GM18511 (cell line): ENCODE data around the gene CPTP.

ENCODE experiments used
- ATAC-seq: cut with Tn5 transposase; IDR thresholded peaks from one replicate; pipeline ENCODE4 v1.9.1; 2021; ENCODE audit warnings: mild to moderate bottlenecking, moderate library complexity; ENCODE audit not compliant: unreplicated experiment

CPTP gene

DNA sequence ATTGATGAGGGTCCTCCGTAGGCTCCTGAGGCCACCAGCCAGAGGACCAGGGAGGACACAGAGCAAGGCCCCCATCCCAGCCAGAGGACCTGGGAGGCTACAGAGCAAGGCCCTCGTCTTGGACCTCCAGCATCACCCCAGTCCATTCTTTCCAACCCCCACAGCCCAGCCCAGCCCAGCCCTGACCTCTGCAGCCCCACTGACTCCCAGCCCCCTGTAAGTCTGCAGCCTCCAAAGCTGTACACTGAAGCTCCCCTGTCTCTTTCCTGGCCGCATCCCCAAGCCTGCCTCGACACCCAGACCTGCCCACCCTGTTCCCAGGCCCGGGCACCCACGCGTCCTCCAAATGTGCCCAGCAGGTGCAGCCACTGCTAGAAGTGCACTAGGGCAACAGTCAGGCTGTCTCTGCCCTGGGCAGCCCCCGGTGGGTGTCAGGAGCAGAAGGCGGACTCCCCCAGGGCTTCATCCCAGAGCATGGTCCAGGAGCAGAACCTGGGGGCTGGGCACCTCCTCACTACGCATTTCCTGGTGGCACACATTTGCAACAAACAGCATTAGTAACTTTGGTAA lies 22.5 kb downstream of the CPTP start:
- no peak for ATAC-seq

DNA sequence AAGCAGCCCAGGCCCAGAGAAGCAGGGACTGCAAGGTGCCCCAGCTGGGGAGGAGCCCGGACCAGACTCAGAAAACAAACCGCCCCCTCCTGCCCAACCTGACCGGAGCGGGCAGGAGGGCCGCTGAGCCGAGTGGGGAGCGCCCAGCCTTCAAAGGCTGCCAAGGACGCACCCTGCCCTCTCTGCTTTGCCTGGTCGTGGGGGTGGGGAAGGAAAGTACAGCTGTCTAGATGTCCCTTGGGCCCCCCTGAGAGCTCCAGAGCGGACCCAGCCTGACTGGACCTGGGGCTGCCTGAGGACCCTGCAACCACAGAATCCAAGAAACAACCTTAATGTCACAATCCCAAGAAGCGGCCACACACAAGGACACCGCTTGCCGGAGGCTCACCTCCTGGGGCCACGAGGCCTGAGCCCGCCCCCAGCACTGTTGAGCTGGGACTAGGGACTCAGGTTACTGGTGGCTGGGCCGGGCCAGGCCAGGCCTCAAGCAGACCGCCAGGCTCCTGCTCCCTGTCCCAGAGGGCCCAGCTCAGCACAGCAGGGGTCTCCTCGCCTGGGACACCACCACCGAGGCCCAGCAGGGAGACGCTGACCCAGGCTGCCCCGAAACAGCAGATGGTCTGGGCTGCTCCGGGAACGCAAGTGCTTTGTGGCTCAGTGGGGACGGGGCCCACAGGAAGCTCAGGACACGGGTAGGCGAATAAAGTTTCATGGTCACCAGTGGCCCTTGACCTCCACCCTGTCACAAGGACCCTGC lies 23.2 kb downstream of the CPTP start:
- ATAC-seq = no peak

DNA sequence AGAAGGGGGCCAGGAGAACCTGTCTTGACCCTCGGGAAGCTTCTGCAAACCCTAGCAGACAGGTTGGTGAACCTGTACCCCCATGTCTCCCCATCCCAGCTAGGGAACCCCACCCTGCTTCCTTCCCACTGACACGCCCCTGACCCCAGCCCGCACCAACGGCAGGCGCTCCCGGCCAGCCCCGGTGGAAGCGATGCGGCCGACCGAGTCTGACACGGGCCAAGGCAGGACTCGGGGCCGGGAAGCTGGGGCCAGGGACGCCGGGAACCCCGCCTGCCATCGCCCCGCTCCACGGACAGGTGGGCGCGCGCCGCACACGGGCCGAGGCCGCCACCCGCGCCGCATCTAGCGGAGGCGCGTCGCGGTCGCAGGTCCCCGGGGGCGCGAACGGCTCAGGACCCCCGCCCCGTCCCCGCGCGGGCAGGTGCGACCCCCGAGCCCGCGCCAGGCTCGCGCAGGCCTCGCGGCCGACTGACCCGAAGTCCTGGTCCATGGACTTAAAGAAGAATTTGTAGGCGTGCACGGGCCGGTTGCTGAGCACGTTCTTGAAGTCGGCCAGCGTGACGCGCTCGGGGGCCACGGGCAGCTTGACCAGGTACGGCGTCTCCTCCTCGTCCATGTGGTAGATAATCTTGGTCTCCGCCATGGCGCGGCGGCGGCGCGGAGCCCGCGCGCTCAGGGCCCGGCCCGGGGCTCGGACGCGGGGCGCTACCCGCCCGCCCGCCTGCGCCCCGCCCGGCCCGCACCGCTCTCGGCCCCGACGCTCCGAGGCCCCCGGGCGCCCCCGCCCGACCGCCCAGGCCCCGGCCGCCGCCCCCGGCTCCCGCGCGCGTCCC lies 24.0 kb downstream of the CPTP start:
- peak; percentile 36 for ATAC-seq

DNA sequence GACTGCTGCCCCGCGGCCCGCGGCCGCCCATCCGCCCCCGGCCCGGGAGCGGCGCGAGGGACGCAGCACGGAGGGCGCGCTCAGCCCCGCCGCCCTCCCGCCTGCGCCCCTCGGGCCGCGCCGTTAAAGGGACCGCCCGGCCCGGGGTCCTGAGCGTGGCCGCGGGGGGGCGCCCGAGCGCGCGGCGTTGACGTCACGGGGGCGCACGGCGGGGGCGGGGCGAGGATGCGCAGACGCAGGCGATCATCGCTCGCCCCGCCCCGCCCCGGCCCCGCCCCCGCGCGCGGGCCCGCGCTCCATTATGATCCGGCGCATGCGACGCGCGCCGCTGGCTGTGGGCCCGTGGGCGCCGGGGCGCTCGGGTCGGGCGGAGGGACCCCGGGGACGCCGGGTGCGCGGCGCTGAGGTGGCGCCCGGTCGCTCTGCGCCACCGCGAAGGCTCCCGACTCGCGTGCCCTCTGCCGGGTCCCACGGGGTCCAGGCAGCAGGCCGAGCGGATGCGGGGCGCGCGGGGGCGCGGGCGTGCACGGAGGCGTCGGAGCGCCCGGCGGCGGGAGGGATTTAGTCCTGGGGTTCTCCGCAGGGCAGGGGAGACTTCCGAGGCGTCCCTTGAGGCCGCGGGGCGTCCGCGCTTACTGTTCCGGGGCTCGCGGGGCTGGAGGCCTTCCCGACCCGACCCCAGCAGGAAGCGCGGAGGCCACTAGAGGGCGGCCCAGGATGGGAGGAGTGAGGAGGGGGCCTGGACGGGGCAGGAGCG lies 24.8 kb downstream of the CPTP start, which contains the start of gene DVL1:
Gene DVL1, minus strand, starts transcription at position 163 of the 757 bp plus-strand sequence. CDS start 353 bp downstream, outside the sequence.
- peak; percentile 77 for ATAC-seq

DNA sequence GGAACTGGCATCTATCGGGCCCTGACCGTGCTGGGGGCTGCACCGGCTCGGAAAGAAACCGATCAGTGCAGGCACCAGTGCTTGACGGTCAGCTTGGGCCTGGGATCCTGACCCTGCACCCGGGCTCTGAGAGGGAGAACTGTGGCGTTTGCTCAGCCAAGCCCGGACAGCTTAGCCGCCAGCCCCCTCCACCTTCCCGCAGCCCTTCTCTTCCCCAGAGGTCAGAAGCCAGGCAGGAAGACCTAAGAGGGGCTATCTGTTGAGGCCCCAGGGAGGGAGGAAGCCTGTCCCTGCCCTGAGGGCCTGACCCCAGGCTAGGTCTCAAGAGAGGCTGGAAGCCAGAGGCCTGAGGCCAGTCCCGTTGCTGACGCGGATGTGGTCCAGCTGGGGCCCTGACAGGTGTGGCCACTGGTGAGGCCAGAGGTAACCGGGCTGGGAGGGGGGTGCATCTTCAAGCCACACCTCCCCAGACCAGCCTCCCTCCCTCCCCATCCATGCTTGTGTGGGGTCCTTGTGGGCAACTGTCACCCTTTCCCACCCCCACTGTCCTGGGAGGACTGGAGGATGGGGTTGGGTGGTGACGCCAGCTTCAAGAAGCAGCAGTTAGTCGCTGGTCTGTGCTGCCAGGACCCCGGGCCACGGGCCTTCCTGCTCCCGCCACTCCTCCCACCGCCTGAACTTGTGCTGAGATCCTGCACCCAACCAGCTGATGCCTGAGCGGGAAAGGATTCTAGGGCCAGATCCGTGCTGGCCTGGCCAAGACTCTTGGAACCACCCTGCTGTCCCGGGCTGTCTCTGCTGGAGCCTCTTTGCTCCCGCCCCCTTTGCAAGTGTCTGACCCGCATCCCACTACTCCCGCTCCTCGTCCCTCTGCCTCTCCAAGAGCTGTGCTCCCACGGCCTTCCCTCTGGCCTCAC lies 27.2 kb downstream of the CPTP start:
- no peak for ATAC-seq

DNA sequence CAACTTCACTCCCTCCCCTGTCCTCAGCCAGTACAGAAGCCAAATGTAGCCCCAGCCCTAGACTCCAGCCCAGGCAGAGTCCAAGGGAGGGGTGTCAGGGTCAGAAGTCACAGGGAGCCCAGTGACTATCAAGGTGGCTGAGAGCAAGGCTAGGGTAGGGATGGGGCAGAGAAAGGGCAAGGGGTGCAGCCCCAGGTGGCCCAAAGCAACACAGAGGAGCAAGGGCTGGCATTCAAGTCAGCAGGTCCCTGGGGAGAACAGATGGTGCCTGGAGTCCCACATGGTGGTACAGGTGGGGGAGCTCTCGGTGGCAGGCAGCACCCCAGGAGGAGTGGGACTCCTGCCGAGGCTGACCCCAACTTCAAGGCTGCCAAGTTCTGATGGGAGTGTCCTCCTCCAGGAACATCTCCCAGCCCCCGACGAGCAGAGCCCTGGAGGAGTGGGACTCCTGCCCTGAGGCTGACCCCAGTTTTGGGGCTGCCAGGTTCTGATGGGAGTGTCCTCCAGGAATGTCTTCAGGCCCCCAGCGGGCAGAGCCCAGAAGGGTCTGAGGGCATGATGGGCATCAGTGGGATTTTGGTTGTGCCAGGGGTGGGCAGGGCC lies 28.3 kb downstream of the CPTP start:
- no peak for ATAC-seq

DNA sequence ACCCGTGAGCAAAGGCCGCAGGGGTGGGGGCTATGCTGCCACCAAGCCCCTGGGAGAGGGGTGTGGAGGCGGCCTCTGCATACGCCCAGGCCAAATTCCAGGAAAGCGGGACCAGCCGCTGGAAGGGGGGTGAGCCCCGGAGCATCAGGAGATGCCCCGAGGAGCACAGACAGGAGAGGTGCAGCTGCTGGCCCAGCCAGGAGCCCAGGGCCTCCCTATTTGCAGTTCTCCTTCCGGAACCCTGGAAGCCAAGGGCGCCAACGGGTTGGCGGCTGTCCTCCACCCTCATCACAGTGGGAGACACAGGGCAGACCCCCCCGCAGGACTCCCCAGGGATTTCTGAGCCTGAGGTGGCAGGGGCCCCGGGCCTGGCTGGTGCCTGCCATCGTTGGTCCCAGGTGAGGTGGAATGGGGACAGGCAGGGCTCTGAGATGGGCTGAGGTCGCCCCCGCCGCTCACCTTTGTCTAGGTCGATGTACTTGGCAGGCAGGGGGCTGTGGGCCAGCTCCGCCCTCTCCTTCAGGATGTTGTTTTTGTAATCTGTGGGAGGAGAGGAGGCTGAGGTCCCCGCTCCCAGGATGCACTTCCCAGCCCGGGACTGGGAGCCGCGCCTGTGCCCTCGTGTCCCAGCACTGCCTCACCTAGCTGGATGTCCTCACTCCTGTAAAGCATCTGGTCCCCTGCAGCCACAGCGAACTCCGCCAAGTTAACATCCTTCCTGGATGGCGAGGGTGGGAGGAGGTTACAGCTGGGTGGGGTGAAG lies 29.0 kb downstream of the CPTP start:
- no peak for ATAC-seq

DNA sequence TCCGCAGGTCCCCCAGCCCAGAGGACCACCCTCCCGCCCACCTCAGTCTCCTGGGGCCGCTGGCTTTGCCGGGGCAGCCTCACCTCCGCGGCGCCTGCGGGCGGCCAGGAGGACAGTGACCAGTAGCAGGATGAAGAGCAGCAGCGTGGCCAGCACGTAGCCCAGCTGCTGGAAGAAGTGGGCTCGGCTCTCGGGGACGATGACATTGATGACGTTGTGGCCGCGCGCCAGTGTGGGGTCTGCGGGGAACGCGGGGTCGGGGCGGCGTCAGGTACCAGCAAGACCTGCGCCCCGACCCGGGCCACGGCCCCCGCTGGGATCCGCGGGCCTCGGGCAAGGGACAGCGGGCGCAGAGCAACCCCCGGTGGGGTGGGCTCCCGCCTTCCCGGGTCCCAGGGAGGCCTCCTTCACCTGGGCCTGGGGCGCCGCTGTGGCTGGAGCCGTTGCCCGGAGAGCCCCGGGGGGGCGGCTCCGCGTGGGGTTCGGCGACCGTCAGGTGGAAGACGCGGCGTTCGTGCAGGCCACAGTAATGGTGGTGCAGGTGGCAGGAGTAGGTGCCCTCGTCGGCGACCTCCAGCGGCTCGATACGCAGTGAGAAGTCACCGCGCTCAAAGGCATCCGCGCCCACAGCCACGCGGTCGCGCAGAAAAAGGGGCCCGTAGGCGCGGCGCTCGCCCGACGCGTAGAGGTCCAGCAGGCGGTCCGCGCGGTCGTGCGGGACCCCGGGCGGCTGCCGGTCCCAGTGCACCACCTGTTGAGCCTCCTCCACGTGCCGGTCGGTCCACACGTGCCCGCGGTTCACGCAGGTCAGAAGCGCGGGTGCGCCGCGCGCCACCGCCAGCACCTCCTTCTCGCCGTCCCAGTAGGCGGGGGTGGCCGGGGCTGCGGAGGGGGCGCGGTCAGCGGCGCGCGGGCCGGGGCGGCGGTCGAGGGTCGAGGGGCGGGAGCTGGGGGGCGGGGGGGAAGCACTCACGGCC lies 30.0 kb downstream of the CPTP start:
- ATAC-seq = no peak

DNA sequence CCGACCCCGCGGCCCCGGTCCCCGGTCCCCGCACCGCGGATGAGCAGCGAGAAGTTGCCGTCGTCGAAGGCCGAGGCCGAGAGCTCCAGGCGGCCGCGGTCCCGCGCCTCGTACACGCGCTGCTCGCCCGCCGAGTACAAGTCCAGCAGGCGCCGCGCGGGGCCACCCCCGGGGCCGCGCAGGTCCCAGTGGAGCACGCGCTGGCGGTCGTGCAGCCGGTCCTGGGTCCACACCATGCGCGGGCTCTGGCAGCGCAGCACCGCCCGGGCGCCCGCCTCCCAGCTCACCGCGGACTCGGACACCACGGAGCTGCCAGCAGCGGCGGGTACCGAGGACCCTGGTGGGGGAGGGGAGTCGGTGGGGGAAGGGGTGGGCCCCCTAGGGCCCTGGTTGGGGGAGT lies 30.8 kb downstream of the CPTP start:
- no peak for ATAC-seq

DNA sequence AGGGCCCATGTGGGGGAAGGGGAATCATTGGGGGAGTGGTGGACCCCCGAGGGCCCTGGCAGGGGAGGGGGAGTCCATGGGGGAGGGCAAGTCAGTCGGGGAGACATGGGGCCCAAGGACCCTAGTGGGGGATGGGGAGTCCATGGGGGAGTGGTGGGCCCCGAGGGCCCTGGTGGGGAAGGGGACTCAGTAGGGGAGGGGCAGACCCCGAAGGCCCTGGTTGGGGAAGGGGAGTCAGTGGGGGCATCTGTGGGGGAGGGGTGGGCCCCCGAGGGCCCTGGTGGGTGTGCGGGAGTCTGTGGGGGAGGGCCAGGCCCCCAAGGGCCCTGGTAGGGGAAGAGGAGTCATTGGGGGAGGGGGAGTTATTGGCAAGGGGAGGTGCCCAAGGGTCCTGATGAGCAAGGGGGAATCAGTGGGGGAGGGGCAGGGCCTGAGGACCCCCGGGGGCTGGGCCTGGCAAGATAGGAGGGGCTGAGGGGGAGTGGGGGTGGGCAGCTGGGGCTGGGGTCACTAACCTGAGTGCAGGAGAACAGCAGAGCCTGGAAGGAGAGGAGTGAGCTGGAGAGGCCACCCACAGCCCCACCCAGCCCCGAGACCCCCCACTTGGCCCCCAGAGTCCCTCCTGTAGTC lies 31.7 kb downstream of the CPTP start:
- ATAC-seq = no peak

DNA sequence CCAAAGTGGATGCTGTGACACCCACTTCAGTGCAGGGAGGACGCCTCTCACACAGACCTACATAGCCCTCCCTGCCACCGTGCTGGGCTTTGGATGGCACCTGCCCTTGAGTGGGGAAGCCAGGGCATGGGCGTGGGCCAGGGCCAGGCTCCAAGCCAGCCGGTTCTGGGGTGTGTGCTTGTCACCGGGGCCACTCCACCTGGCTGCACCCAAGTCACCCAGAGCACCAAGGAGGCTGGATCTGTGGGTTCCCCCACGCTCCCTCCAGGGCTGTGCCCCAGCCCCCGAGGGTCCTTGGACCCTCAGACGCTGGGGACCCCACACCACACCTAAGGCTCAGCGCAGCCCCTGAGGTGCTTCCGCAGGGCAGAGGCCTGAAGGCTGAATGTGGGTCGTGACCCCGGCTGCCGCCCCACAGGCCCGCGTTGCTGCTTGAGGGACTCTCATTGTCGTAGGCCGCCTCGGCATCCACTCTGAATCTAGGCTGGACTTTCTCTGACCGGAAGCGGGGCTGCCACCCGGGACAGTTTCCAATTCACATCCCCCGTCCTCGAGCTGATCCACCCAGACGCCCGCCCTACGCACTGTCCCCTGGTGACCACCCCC lies 32.3 kb downstream of the CPTP start:
- no peak for ATAC-seq

DNA sequence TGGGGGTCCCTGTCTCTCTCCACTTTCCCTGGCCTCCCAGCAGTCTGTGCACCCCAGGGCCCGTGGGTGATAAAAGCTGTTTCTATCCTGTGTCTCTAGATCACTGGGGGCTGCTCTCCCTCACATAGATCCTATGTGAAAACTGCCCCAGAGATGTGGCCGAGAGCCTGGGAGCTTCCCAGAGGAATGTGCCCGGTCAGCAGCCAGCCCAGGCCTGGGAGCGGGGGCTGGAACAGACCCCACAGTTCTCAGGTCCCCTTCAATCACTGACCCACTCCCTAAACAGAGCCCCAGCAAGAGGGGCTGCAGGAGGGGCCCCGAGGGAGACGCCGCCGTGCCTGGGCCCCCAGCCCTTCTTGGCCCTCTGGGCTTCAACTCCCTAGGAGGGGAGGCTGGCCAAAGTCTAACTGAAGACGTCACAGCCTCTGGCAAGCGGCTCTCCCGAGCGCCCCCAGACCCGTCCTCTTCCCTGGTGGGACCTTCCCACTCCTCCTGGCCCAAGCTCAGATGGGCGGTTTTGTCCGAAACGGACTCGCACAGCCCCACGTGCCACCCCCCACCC lies 33.4 kb downstream of the CPTP start:
- ATAC-seq = no peak

DNA sequence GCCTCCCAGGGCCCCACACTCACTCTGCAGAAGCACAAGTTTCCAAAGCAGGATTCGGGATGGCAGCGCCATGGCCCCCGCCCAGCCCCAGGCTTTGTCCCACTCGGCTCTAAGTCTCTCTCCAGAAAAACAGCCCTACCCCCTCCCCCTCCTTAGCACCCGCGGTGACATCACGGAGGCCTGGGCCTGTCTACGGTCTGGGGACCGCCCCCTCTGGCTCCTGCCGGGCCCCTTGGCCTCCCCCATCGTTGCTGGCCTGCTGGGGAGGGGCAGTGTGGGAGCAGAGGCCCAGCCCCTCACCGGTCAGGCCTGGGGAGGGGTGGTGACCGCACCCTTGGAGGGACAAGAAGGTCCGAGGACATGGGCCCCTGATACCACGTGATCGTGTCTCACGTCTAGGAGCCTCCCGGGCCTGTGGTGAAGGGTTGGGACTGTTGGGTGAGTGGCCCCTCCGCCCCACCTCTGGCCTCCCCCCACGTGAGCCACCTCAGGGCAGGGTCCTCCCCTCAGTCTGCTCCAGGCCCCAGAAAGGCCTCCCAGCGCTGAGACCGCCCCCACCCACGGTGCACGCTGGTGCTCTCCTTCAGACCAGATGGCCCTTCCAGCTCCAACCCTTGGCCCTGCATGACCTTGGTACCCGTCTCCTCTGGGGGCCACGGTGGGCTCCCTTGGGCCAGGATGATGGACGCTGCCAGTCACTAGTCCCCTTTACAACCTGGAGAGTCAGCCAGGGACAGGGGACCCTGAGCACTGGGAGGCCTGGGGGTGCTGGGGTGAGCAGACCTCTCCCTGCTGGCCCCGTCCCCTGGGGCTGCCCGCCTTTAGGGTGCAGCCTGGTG lies 34.0 kb downstream of the CPTP start, which contains the start of gene MXRA8:
Gene MXRA8, minus strand, starts transcription at position 123 of the 839 bp plus-strand sequence. Its CDS starts 51 bp downstream, at position 72.
- no peak for ATAC-seq

DNA sequence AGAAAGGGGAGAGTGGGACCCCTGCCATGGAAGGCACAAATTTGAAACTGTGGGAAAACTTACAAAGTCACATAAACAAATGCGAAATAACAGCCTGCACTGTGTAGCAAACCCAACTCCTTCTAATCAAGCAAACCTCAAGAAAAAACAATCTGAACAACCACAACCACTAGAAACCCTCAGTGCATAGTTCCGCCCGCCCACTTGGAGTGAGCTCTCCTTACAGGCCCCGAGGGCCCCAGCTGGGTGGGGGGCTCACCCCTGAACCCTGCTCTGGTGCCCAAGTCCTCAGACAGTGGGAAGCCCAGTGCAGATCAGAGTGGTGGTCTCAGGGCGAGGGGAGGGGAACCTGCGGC lies 34.7 kb downstream of the CPTP start:
- no peak for ATAC-seq

DNA sequence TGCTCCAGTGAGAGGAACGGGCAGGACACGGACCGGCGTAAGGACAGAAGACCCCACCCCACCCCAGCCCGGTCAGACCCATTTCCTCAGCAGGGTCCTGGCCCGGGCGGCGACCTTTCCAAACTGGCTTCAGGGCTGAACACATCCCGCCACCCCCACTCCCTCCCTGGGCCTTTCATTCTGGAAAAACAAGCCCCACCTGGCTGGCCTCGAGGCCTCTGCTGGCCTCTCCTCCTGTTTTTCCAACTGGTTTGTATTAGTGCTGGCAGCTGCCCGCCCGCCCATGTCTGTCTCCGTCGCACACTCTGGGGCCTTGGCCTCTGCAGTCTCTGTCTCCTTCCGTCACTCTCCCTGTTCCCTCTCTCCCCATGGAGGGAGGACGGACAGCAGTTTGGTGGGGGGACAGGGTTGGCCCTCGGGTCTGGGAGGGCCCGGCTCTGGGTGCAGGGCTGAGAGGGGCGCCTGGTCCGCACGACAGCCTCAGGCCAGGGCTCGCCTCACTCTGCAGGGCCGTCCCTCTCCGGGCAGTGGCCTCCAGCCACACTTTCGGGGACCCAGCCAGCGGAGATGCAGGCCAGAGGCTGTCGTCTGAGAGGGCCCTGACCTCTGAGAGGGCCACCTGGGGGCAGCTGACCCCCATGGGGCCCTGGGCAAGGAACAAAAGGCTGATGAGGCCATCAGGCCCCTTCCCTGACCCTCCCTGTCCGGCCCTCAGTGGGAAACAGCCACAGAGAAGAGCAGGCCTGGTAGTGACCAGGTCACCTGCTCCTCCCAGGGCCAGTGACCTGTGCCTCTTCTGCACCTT lies 35.3 kb downstream of the CPTP start:
- no peak for ATAC-seq
